Measurements from ENCODE around the gene FOXP1.

- TF ChIP-seq CTCF (conservative IDR thresholded peaks at IDR 0.05 in 1 of 2, IDR thresholded peaks at IDR 0.05 in 1 of 2; ENCODE audit: extremely low read depth in 1 of 2, insufficient read depth in 1 of 2, low read depth in 1 of 2, low read length in 2 of 2) (no peak), EZH2 (IDR thresholded peaks at IDR 0.05; ENCODE audit: borderline replicate concordance, low read length) (no peak)
These were observed 50.7 kb downstream of the FOXP1 start for GRCh38 chr3:71532639-71533395.

Measured in mammary epithelial cell (primary cell).